GM23338 (cell line): ENCODE measurements around the gene PANK4.

ENCODE experiments used
- CREB1 ChIP-seq: fragments of 250-450 bp; sonication (Bioruptor Pico); IDR thresholded peaks from 2 replicates; pipeline ENCODE4 v1.5.0; 2020; ENCODE audit warnings: low read depth, mild to moderate bottlenecking, moderate library complexity
- EZH2 ChIP-seq: fragments of 200-600 bp; sonication (generic); IDR thresholded peaks from one replicate; pipeline ENCODE4 v1.8.0; 2017; ENCODE audit warnings: antibody characterized with exemption, mild to moderate bottlenecking, low read depth; ENCODE audit not compliant: unreplicated experiment
- EZH2phosphoT487 ChIP-seq: fragments of 200-600 bp; sonication (generic); IDR thresholded peaks from one replicate; pipeline ENCODE4 v1.8.1; 2018; ENCODE audit warnings: antibody characterized with exemption; ENCODE audit not compliant: unreplicated experiment
- JUNB ChIP-seq: IDR thresholded peaks from one replicate; pipeline ENCODE4 v1.6.1; 2016; ENCODE audit warnings: antibody characterized with exemption; ENCODE audit not compliant: unreplicated experiment
- POLR2AphosphoS5 ChIP-seq: IDR thresholded peaks from 2 replicates; pipeline ENCODE4 v1.6.1; 2016; ENCODE audit warnings: antibody characterized with exemption, low read depth
- TF ChIP-seq, protein P1 (sequence below), 2 experiments: fragments of 200-600 bp in 1 of 2; sonication (generic) in 1 of 2; conservative IDR thresholded peaks; 2 replicates each; pipeline versions ENCODE4 v1.5.1 to v1.6.1; 2016 to 2017; ENCODE audit warnings: antibody characterized with exemption in 2 of 2, low read depth in 2 of 2, mild to moderate bottlenecking in 2 of 2, moderate library complexity in 1 of 2
- TF ChIP-seq, protein P2 (sequence below): IDR thresholded peaks from one replicate; pipeline ENCODE4 v1.6.1; 2018; ENCODE audit warnings: antibody characterized with exemption; ENCODE audit not compliant: unreplicated experiment
- TF ChIP-seq, protein P3 (sequence below): IDR thresholded peaks from 2 replicates; pipeline ENCODE4 v1.6.1; 2016; ENCODE audit warnings: antibody characterized with exemption

DNA sequence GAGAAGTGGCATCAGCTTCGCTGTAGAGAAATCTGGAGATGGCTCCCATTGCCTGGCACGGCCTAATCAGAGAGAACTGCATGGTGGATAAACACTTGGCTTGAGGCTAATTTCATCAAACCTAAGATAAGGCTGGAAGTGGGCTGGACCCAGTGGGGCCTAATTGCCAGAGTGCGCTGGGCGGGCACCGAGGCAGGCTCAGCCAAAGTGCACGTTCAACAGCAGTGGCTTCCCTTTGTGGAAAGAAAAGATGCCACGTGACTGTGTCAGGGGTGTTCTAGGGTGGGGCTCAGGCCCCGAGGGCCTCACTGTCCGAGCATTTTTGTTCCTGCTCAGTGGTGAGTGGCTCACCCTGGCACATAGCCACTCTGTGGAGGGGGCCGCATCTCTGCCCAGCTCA, 44.5 kb downstream of the PANK4 start:
- TF ChIP-seq, protein P1, sequence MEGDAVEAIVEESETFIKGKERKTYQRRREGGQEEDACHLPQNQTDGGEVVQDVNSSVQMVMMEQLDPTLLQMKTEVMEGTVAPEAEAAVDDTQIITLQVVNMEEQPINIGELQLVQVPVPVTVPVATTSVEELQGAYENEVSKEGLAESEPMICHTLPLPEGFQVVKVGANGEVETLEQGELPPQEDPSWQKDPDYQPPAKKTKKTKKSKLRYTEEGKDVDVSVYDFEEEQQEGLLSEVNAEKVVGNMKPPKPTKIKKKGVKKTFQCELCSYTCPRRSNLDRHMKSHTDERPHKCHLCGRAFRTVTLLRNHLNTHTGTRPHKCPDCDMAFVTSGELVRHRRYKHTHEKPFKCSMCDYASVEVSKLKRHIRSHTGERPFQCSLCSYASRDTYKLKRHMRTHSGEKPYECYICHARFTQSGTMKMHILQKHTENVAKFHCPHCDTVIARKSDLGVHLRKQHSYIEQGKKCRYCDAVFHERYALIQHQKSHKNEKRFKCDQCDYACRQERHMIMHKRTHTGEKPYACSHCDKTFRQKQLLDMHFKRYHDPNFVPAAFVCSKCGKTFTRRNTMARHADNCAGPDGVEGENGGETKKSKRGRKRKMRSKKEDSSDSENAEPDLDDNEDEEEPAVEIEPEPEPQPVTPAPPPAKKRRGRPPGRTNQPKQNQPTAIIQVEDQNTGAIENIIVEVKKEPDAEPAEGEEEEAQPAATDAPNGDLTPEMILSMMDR (conservative IDR thresholded peaks at IDR 0.05; ENCODE audit: low read depth in 2 of 2): no peak
- TF ChIP-seq CREB1: no peak
- TF ChIP-seq EZH2: no peak
- no peak for TF ChIP-seq POLR2AphosphoS5
- TF ChIP-seq, protein P2, sequence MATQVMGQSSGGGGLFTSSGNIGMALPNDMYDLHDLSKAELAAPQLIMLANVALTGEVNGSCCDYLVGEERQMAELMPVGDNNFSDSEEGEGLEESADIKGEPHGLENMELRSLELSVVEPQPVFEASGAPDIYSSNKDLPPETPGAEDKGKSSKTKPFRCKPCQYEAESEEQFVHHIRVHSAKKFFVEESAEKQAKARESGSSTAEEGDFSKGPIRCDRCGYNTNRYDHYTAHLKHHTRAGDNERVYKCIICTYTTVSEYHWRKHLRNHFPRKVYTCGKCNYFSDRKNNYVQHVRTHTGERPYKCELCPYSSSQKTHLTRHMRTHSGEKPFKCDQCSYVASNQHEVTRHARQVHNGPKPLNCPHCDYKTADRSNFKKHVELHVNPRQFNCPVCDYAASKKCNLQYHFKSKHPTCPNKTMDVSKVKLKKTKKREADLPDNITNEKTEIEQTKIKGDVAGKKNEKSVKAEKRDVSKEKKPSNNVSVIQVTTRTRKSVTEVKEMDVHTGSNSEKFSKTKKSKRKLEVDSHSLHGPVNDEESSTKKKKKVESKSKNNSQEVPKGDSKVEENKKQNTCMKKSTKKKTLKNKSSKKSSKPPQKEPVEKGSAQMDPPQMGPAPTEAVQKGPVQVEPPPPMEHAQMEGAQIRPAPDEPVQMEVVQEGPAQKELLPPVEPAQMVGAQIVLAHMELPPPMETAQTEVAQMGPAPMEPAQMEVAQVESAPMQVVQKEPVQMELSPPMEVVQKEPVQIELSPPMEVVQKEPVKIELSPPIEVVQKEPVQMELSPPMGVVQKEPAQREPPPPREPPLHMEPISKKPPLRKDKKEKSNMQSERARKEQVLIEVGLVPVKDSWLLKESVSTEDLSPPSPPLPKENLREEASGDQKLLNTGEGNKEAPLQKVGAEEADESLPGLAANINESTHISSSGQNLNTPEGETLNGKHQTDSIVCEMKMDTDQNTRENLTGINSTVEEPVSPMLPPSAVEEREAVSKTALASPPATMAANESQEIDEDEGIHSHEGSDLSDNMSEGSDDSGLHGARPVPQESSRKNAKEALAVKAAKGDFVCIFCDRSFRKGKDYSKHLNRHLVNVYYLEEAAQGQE: no peak
- TF ChIP-seq, protein P3, sequence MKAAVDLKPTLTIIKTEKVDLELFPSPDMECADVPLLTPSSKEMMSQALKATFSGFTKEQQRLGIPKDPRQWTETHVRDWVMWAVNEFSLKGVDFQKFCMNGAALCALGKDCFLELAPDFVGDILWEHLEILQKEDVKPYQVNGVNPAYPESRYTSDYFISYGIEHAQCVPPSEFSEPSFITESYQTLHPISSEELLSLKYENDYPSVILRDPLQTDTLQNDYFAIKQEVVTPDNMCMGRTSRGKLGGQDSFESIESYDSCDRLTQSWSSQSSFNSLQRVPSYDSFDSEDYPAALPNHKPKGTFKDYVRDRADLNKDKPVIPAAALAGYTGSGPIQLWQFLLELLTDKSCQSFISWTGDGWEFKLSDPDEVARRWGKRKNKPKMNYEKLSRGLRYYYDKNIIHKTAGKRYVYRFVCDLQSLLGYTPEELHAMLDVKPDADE: no peak
- TF ChIP-seq JUNB: no peak
- no peak for TF ChIP-seq EZH2phosphoT487
